CD14-positive monocyte (primary cell): ENCODE data around the gene NXPH1. TPM values are rescaled to one million over a fixed set of nuclear protein-coding genes. Genes with fewer than 3 reads are reported as not detected.
"Not testable (repeated sequence)": the region's sequence is repeated elsewhere in the genome, so short reads cannot be mapped to it uniquely, and the experiment has no call there.

Experiments
- DNase-seq, 3 donors: peaks; one replicate each; pipeline ENCODE4 v3.0.0-alpha.2; 2011 to 2022
- H2AFZ ChIP-seq: 2 replicates; pipeline ENCODE4 v1.6.0; 2012; ENCODE audit warnings: mild to moderate bottlenecking, low read depth, low read length, inconsistent platforms; ENCODE audit not compliant: insufficient read depth, poor library complexity, severe bottlenecking
- H3K27ac ChIP-seq, 2 donors: 1 replicate in 1 of 2; 2 replicates in 1 of 2; pipeline ENCODE4 v1.5.1; 2012 to 2013; ENCODE audit warnings: low read length in 2 of 2, control low read depth in 1 of 2, inconsistent platforms in 1 of 2, low read depth in 1 of 2, mild to moderate bottlenecking in 1 of 2
- H3K27me3 ChIP-seq, 2 donors: one replicate each; pipeline versions ENCODE4 v1.6.0 to v1.6.1; 2011 to 2013; ENCODE audit warnings: low read length in 2 of 2; ENCODE audit not compliant: control insufficient read depth in 2 of 2, insufficient read depth in 2 of 2
- H3K36me3 ChIP-seq, 2 donors: replicated peaks in 1 of 2; 1 replicate in 1 of 2; 2 replicates in 1 of 2; pipeline versions ENCODE4 v1.5.1 to v1.6.1; 2012 to 2013; ENCODE audit warnings: low read length in 2 of 2, control low read depth in 1 of 2, inconsistent platforms in 1 of 2, mild to moderate bottlenecking in 1 of 2; ENCODE audit not compliant: insufficient read depth in 2 of 2, control insufficient read depth in 1 of 2
- H3K4me1 ChIP-seq, 2 donors: 1 replicate in 1 of 2; 2 replicates in 1 of 2; pipeline versions ENCODE4 v1.5.1 to v1.6.1; 2012 to 2013; ENCODE audit warnings: low read length in 2 of 2, control low read depth in 1 of 2, inconsistent platforms in 1 of 2, mild to moderate bottlenecking in 1 of 2, moderate library complexity in 1 of 2; ENCODE audit not compliant: insufficient read depth in 2 of 2, control insufficient read depth in 1 of 2
- H3K4me2 ChIP-seq: replicated peaks from 2 replicates; pipeline ENCODE3; 2012; ENCODE audit warnings: low read length, moderate library complexity, mild to moderate bottlenecking; ENCODE audit not compliant: poor library complexity, severe bottlenecking; ENCODE audit errors: extremely low read depth
- H3K4me3 ChIP-seq, 3 experiments: fragments of 200-600 bp in 1 of 3; sonication (generic) in 1 of 3; replicated peaks in 1 of 3; 1 replicate in 2 of 3; 2 replicates in 1 of 3; pipeline ENCODE4 v1.5.1; 2011 to 2013; ENCODE audit warnings: low read length in 3 of 3, mild to moderate bottlenecking in 3 of 3, control low read depth in 2 of 3, low read depth in 2 of 3, inconsistent platforms in 1 of 3, moderate library complexity in 1 of 3
- H3K79me2 ChIP-seq: 2 replicates; pipeline ENCODE4 v1.6.0; 2012; ENCODE audit warnings: mild to moderate bottlenecking, control low read depth, inconsistent platforms, low read length, moderate library complexity; ENCODE audit not compliant: insufficient read depth
- H3K9ac ChIP-seq: 2 replicates; pipeline ENCODE4 v1.6.0; 2017; ENCODE audit warnings: low read length, mild to moderate bottlenecking; ENCODE audit not compliant: insufficient read depth, poor library complexity, severe bottlenecking
- H3K9me3 ChIP-seq, 2 donors: replicated peaks in 1 of 2; 1 replicate in 1 of 2; 2 replicates in 1 of 2; pipeline versions ENCODE4 v1.5.1 to v1.6.1; 2012 to 2013; ENCODE audit warnings: low read length in 2 of 2, control low read depth in 1 of 2; ENCODE audit not compliant: control insufficient read depth in 1 of 2, insufficient read depth in 1 of 2
- H4K20me1 ChIP-seq: 2 replicates; pipeline ENCODE4 v1.6.0; 2012; ENCODE audit warnings: mild to moderate bottlenecking, low read length, control low read depth, moderate library complexity; ENCODE audit not compliant: insufficient read depth
- H3K27ac Mint-ChIP-seq, 7 donors: one replicate each; pipeline ENCODE4 v1.8.0; 2020; ENCODE audit warnings: mild to moderate bottlenecking in 7 of 7, mixed read lengths in 7 of 7, moderate library complexity in 6 of 7, inconsistent platforms in 2 of 7
- H3K27me3 Mint-ChIP-seq, 3 donors: one replicate each; pipeline ENCODE4 v1.8.0; 2021 to 2022; ENCODE audit warnings: low read depth in 3 of 3, mild to moderate bottlenecking in 3 of 3, mixed read lengths in 3 of 3, moderate library complexity in 3 of 3, inconsistent platforms in 1 of 3
- H3K36me3 Mint-ChIP-seq, 2 donors: one replicate each; pipeline ENCODE4 v1.8.0; 2020; ENCODE audit warnings: mixed read lengths in 2 of 2, inconsistent platforms in 1 of 2, mild to moderate bottlenecking in 1 of 2
- H3K4me1 Mint-ChIP-seq: one replicate; pipeline ENCODE4 v1.8.0; 2020; ENCODE audit warnings: mild to moderate bottlenecking, mixed read lengths
- H3K4me3 Mint-ChIP-seq, 2 donors: one replicate each; pipeline ENCODE4 v1.8.0; 2020; ENCODE audit warnings: mild to moderate bottlenecking in 2 of 2, mixed read lengths in 2 of 2, moderate library complexity in 1 of 2
- H3K9me3 Mint-ChIP-seq, 7 donors: one replicate each; pipeline ENCODE4 v1.8.0; 2020 to 2022; ENCODE audit warnings: mixed read lengths in 7 of 7, mild to moderate bottlenecking in 6 of 7, moderate library complexity in 6 of 7, inconsistent platforms in 2 of 7
- WGBS: methylation state at CpG from one replicate; pipeline ENCODE4 v1.1.5; 2013; ENCODE audit warnings: missing lambda C conversion rate; ENCODE audit not compliant: insufficient coverage; 5-methylcytosine and 5-hydroxymethylcytosine counted together
- intact Hi-C, 2 donors: fragments of 100-400 bp; cut with micrococcal nuclease; formaldehyde crosslinking; loops; one replicate each; pipeline versions ENCODE4 v1.15.0 to v1.15.1; 2023
- polyA plus RNA-seq, 3 donors: library from polyadenylated mRNA; depleted of rRNA in 1 of 3; unstranded in 2 of 3; stranded (reverse) in 1 of 3; fragments of 300-500 nt in 2 of 3; fragments of >200 nt in 1 of 3; fragmentation: Illumina TruSeq in 2 of 3; gene quantifications; 1 replicate in 2 of 3; 2 replicates in 1 of 3; pipeline ENCODE4 v1.2.3, GENCODE V29; 2012 to 2021
- TF ChIP-seq, protein P1 (sequence below): fragments of 200-600 bp; IDR thresholded peaks from one replicate; pipeline ENCODE4 v1.8.0; 2022; ENCODE audit warnings: antibody characterized with exemption, mild to moderate bottlenecking

NXPH1 gene
- polyA plus RNA-seq, 3 donors = not detected

DNA sequence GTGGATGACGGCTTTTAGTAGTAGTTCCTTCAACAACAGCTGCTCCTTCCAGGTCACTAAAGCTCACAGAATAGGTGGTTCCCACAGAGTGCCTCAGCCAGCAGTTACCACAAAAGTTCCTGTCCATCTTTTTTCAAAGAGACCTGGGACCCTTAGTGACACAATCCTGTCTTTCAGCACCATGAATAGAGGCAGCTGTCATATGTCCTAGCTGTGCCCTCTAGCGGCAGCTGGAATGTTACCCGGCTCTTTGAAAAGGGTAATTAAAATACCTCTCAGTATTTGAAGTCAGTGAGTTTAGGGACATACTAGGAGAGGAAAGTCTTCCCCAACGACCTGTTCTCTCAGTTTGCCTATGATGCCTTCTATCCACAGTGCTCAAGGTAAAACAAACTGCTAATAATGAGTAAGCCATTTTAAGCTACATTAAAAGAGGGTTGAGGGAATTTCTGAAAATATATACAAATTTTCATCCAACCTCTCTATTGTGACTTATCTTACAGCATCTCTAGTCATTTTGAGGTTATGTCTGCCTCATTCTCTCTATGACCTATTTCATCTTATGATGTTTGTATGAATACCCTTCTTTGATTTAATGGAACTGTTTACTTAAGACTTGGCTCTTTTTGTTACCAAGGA lies 290.8 kb downstream of the NXPH1 start:
- H3K9ac ChIP-seq = no peak overlapping the region
- no peaks in the 10 kb centered on the region for H3K79me2 ChIP-seq
- DNase-seq = no peak
- no peak overlapping the region for H3K4me2 ChIP-seq
- intact Hi-C loops = no loop called here
- peaks cover 0 to 2% (median 0%) of the 10 kb centered on the region in 3 donors for H3K27me3 Mint-ChIP-seq
- WGBS = 86% methylated on average over 1 of the region's 4 CpGs
- no peak overlapping the region for H3K27ac Mint-ChIP-seq
- no peak overlapping the region for H3K27ac ChIP-seq
- no peaks in the 10 kb centered on the region for H3K4me1 Mint-ChIP-seq
- no peaks in the 10 kb centered on the region for H3K36me3 Mint-ChIP-seq
- H3K4me1 ChIP-seq = no peaks in the 10 kb centered on the region
- H3K9me3 ChIP-seq = no peaks in the 10 kb centered on the region
- no peaks in the 10 kb centered on the region for H3K36me3 ChIP-seq
- no peaks in the 10 kb centered on the region for H4K20me1 ChIP-seq
- no peak overlapping the region for H3K4me3 ChIP-seq
- H3K27me3 ChIP-seq = no peaks in the 10 kb centered on the region
- TF ChIP-seq, protein P1, sequence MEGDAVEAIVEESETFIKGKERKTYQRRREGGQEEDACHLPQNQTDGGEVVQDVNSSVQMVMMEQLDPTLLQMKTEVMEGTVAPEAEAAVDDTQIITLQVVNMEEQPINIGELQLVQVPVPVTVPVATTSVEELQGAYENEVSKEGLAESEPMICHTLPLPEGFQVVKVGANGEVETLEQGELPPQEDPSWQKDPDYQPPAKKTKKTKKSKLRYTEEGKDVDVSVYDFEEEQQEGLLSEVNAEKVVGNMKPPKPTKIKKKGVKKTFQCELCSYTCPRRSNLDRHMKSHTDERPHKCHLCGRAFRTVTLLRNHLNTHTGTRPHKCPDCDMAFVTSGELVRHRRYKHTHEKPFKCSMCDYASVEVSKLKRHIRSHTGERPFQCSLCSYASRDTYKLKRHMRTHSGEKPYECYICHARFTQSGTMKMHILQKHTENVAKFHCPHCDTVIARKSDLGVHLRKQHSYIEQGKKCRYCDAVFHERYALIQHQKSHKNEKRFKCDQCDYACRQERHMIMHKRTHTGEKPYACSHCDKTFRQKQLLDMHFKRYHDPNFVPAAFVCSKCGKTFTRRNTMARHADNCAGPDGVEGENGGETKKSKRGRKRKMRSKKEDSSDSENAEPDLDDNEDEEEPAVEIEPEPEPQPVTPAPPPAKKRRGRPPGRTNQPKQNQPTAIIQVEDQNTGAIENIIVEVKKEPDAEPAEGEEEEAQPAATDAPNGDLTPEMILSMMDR = no peak
- H2AFZ ChIP-seq = no peak overlapping the region
- peaks cover 0 to 4% (median 0%) of the 10 kb centered on the region in 7 donors for H3K9me3 Mint-ChIP-seq
- no peak overlapping the region for H3K4me3 Mint-ChIP-seq

DNA sequence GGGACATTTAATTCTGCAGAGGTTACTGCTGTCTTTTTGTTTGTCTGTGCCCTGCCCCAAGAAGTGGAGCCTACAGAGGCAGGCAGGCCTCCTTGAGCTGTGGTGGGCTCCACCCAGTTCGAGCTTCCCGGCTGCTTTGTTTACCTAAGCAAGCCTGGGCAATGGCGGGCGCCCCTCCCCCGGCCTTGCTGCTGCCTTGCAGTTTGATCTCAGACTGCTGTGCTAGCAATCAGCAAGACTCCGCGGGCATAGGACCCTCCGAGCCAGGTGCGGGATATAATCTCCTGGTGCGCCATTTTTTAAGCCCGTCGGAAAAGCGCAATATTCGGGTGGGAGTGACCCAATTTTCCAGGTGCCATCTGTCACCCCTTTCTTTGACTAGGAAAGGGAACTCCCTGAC lies 298.3 kb downstream of the NXPH1 start:
- H3K27ac Mint-ChIP-seq, H3K9me3 ChIP-seq, H3K36me3 ChIP-seq, H3K27ac ChIP-seq, H4K20me1 ChIP-seq, H3K36me3 Mint-ChIP-seq, H3K27me3 Mint-ChIP-seq, intact Hi-C loops, H3K4me3 Mint-ChIP-seq, H3K27me3 ChIP-seq, H3K4me3 ChIP-seq, H3K4me1 Mint-ChIP-seq, DNase-seq, H2AFZ ChIP-seq, H3K4me2 ChIP-seq, H3K9ac ChIP-seq, H3K4me1 ChIP-seq, H3K79me2 ChIP-seq: not testable (repeated sequence)
- H3K9me3 Mint-ChIP-seq = peaks cover 7 to 21% (median 11%) of the 10 kb centered on the region in 7 donors
- no CpG with 5 or more reads among the region's 14 CpGs for WGBS
